Measurements from ENCODE around the gene HMCES.

The HMCES gene

GRCh38 chr3:129234441-129234840 lies 44.2 kb upstream of the HMCES start:
- no peaks in the 10 kb centered on the region for H3K9me3 ChIP-seq (ENCODE audit: control insufficient read depth, insufficient read depth, low read depth, low read length)
- TF ChIP-seq ZBTB1 (tag by site-specific recombination; IDR thresholded peaks at IDR 0.05) (no peak), ZNF221 (tag by site-specific recombination; IDR thresholded peaks at IDR 0.05; ENCODE audit: borderline replicate concordance) (no peak)
- H3K4me3 ChIP-seq (ENCODE audit: low read depth, low read length) = no peak overlapping the region
- no peaks in the 10 kb centered on the region for H3K36me3 ChIP-seq (ENCODE audit: control insufficient read depth in 2 of 2, insufficient read depth in 1 of 2, low read length in 2 of 2)
- H3K4me1 ChIP-seq (ENCODE audit: control insufficient read depth, insufficient read depth, low read length) = no peaks in the 10 kb centered on the region
- ChIA-PET POLR2A (no interaction called here), CTCF (interaction anchor here (2.7 kb wide), 1 partner anchor 11 kb away, joined by 10 read pairs; no protein-coding TSS in a partner anchor)
- no peak overlapping the region for H3K27ac ChIP-seq (ENCODE audit: extremely low read depth, low read depth, low read length)

- POLR2A ChIA-PET = no interaction called here
- CTCF ChIA-PET = interaction anchor here (1.1 to 2.7 kb wide), 3 partner anchors 10 to 266 kb away, joined by 3 to 10 read pairs (median 4); no protein-coding TSS in a partner anchor
- Histone ChIP-seq H3K4me3 (ENCODE audit: low read depth, low read length) (no peak overlapping the region), H3K27ac (ENCODE audit: extremely low read depth, low read depth, low read length) (no peak overlapping the region), H3K4me1 (ENCODE audit: control insufficient read depth, insufficient read depth, low read length) (no peaks in the 10 kb centered on the region), H3K36me3 (ENCODE audit: control insufficient read depth in 2 of 2, insufficient read depth in 1 of 2, low read length in 2 of 2) (no peaks in the 10 kb centered on the region), H3K9me3 (ENCODE audit: control insufficient read depth, insufficient read depth, low read depth, low read length) (no peaks in the 10 kb centered on the region)
- TF ChIP-seq ZNF214 (tag by site-specific recombination; IDR thresholded peaks at IDR 0.05; ENCODE audit: borderline replicate concordance) (no peak), ZNF223 (tag by site-specific recombination; IDR thresholded peaks at IDR 0.05) (no peak), ZNF2 (tag by site-specific recombination; IDR thresholded peaks at IDR 0.05) (no peak), ZNF16 (tag by site-specific recombination; IDR thresholded peaks at IDR 0.05; ENCODE audit: low read depth) (no peak), ZNF473 (tag by site-specific recombination; IDR thresholded peaks at IDR 0.05) (no peak), ZNF677 (tag by site-specific recombination; IDR thresholded peaks at IDR 0.05) (no peak), ZNF514 (tag by site-specific recombination; IDR thresholded peaks at IDR 0.05) (no peak), BCL11A (tag by site-specific recombination; IDR thresholded peaks at IDR 0.05; ENCODE audit: low read depth) (no peak), ZBTB1 (tag by site-specific recombination; IDR thresholded peaks at IDR 0.05) (no peak)
- TF ChIP-seq, protein P1, sequence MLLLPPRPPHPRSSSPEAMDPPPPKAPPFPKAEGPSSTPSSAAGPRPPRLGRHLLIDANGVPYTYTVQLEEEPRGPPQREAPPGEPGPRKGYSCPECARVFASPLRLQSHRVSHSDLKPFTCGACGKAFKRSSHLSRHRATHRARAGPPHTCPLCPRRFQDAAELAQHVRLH (tag by site-specific recombination; IDR thresholded peaks at IDR 0.05) = no peak
- TF ChIP-seq, protein P2, sequence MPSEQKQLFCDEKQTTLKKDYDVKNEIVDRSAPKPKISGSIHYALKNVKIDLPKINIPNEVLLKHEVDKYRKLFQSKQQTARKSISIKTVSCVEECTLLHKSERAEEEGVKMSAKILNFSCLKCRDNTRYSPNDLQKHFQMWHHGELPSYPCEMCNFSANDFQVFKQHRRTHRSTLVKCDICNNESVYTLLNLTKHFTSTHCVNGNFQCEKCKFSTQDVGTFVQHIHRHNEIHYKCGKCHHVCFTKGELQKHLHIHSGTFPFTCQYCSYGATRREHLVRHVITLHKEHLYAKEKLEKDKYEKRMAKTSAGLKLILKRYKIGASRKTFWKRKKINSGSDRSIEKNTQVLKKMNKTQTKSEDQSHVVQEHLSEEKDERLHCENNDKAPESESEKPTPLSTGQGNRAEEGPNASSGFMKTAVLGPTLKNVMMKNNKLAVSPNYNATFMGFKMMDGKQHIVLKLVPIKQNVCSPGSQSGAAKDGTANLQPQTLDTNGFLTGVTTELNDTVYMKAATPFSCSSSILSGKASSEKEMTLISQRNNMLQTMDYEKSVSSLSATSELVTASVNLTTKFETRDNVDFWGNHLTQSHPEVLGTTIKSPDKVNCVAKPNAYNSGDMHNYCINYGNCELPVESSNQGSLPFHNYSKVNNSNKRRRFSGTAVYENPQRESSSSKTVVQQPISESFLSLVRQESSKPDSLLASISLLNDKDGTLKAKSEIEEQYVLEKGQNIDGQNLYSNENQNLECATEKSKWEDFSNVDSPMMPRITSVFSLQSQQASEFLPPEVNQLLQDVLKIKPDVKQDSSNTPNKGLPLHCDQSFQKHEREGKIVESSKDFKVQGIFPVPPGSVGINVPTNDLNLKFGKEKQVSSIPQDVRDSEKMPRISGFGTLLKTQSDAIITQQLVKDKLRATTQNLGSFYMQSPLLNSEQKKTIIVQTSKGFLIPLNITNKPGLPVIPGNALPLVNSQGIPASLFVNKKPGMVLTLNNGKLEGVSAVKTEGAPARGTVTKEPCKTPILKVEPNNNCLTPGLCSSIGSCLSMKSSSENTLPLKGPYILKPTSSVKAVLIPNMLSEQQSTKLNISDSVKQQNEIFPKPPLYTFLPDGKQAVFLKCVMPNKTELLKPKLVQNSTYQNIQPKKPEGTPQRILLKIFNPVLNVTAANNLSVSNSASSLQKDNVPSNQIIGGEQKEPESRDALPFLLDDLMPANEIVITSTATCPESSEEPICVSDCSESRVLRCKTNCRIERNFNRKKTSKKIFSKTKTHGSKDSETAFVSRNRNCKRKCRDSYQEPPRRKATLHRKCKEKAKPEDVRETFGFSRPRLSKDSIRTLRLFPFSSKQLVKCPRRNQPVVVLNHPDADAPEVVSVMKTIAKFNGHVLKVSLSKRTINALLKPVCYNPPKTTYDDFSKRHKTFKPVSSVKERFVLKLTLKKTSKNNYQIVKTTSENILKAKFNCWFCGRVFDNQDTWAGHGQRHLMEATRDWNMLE (tag by site-specific recombination; conservative IDR thresholded peaks at IDR 0.05; ENCODE audit: low read depth) = no peak
Observed at GRCh38 chr3:129235344-129235917, 43.2 kb upstream of the HMCES start.

DNA sequence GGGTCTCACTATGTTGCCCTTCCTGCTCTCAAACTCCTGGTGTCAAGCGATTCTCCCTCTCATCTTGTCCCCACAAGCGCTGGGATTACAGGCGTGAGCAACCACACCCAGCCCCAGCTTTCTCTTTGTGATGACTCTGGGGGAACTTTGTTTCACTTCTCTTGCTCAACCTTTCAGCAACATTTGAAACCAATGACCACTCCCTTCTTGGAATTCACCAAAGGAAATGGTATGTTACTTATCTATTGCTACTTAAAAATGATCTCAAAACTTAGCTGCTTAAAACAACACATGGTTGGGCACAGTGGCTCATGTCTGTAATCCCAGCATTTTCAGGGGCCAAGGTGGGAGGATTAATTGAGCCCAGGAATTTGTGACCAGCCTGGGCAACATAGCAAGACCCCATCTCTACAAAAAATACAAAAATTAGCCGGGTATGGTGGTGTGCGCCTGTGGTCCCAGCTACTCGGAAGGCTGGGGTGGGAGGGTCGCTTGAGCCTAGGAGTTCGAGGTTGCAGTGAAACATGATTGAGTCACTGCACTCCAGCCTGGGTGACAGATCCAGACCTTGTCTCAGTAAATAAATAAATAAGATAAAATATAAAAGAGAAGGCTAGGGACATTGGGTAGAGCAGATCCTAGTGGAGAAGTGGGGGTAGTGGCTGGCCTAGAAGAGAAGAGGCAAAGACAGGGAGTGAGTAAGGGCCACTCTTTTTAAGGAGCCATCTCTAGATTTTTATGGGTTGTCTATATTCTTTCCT lies 39.5 kb upstream of the HMCES start:
- no peak overlapping the region for H3K27ac ChIP-seq (ENCODE audit: extremely low read depth, low read depth, low read length)
- POLR2A ChIA-PET = no interaction called here
- TF ChIP-seq, protein P3, sequence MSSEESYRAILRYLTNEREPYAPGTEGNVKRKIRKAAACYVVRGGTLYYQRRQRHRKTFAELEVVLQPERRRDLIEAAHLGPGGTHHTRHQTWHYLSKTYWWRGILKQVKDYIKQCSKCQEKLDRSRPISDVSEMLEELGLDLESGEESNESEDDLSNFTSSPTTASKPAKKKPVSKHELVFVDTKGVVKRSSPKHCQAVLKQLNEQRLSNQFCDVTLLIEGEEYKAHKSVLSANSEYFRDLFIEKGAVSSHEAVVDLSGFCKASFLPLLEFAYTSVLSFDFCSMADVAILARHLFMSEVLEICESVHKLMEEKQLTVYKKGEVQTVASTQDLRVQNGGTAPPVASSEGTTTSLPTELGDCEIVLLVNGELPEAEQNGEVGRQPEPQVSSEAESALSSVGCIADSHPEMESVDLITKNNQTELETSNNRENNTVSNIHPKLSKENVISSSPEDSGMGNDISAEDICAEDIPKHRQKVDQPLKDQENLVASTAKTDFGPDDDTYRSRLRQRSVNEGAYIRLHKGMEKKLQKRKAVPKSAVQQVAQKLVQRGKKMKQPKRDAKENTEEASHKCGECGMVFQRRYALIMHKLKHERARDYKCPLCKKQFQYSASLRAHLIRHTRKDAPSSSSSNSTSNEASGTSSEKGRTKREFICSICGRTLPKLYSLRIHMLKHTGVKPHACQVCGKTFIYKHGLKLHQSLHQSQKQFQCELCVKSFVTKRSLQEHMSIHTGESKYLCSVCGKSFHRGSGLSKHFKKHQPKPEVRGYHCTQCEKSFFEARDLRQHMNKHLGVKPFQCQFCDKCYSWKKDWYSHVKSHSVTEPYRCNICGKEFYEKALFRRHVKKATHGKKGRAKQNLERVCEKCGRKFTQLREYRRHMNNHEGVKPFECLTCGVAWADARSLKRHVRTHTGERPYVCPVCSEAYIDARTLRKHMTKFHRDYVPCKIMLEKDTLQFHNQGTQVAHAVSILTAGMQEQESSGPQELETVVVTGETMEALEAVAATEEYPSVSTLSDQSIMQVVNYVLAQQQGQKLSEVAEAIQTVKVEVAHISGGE (tag by site-specific recombination; conservative IDR thresholded peaks at IDR 0.05; ENCODE audit: low read depth) = no peak
- no peak for TF ChIP-seq INSM2 (tag by site-specific recombination; IDR thresholded peaks at IDR 0.05)
- TF ChIP-seq ZNF121 (tag by site-specific recombination; IDR thresholded peaks at IDR 0.05) = peak; percentile 51; the same call in 1 of the 2 replicates
- no peak for TF ChIP-seq ZNF701 (tag by site-specific recombination; IDR thresholded peaks at IDR 0.05)
- TF ChIP-seq EGR2 (tag by site-specific recombination; IDR thresholded peaks at IDR 0.05; ENCODE audit: low read depth) = no peak
- TF ChIP-seq ZNF785 (tag by site-specific recombination; IDR thresholded peaks at IDR 0.05) = no peak

More for the DNA sequence above, 39.5 kb upstream of the HMCES start:
- Histone ChIP-seq H3K9me3 (ENCODE audit: control insufficient read depth, insufficient read depth, low read depth, low read length) (no peaks in the 10 kb centered on the region), H3K4me1 (ENCODE audit: control insufficient read depth, insufficient read depth, low read length) (no peaks in the 10 kb centered on the region), H3K36me3 (ENCODE audit: control insufficient read depth in 2 of 2, insufficient read depth in 1 of 2, low read length in 2 of 2) (no peaks in the 10 kb centered on the region), H3K4me3 (ENCODE audit: low read depth, low read length) (no peak overlapping the region)
- CTCF ChIA-PET = interaction anchor here (0.5 to 1.0 kb wide), 3 partner anchors 9 to 269 kb away, joined by 3 to 6 read pairs (median 5); no protein-coding TSS in a partner anchor
